GM12891 (cell line): ENCODE results near the gene EML4.

ENCODE experiments used
- PAX5 ChIP-seq: IDR thresholded peaks from 2 replicates; pipeline ENCODE4 v1.6.1; 2011; ENCODE audit warnings: low read length, moderate library complexity, mild to moderate bottlenecking; ENCODE audit not compliant: insufficient read depth, severe bottlenecking
- POLR2A ChIP-seq: IDR thresholded peaks from 2 replicates; pipeline ENCODE4 v1.6.1; 2011; ENCODE audit warnings: low read depth, low read length, control low read depth
- POLR2AphosphoS5 ChIP-seq: IDR thresholded peaks from 2 replicates; pipeline ENCODE4 v1.6.1; 2011; ENCODE audit warnings: low read depth, low read length, control low read depth
- POU2F2 ChIP-seq: IDR thresholded peaks from 2 replicates; pipeline ENCODE4 v1.6.1; 2011; ENCODE audit warnings: low read depth, mild to moderate bottlenecking, control low read depth, low read length, moderate library complexity
- SPI1 ChIP-seq: IDR thresholded peaks from 2 replicates; pipeline ENCODE4 v1.6.1; 2011; ENCODE audit warnings: low read depth, low read length, control low read depth
- TAF1 ChIP-seq: IDR thresholded peaks from 2 replicates; pipeline ENCODE4 v1.6.1; 2011; ENCODE audit warnings: low read depth, low read length, control low read depth

DNA sequence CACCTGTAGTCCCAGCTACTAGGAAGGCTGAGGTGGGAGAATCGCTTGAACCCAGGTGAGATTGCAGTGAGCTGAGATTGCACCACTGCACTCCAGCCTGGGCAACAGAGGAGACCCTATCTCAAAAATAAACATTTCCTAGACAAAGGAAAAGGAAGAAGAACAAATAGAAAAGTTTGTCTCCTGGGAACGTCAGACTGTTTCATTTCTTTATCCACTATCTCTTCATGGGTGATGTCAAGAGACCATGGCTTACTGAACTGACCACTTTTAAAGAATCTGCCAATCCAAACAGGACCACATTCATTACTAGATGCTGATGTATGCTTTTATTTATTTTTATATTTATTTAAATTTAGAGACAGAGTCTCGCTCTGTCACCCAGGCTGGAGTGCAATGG is 165.1 kb downstream of the EML4 start:
- no peak for TF ChIP-seq TAF1
- TF ChIP-seq POLR2A, result no peak
- no peak for TF ChIP-seq POLR2AphosphoS5
- no peak for TF ChIP-seq POU2F2
- TF ChIP-seq SPI1, result no peak
- TF ChIP-seq PAX5, result no peak
